ENCODE measurements around the gene PTTG1. TPM values are rescaled to one million over a fixed set of nuclear protein-coding genes. Genes with fewer than 3 reads are reported as not detected.

The PTTG1 gene
- total RNA-seq, 1 experiment from 2014 or later = 157 TPM

DNA sequence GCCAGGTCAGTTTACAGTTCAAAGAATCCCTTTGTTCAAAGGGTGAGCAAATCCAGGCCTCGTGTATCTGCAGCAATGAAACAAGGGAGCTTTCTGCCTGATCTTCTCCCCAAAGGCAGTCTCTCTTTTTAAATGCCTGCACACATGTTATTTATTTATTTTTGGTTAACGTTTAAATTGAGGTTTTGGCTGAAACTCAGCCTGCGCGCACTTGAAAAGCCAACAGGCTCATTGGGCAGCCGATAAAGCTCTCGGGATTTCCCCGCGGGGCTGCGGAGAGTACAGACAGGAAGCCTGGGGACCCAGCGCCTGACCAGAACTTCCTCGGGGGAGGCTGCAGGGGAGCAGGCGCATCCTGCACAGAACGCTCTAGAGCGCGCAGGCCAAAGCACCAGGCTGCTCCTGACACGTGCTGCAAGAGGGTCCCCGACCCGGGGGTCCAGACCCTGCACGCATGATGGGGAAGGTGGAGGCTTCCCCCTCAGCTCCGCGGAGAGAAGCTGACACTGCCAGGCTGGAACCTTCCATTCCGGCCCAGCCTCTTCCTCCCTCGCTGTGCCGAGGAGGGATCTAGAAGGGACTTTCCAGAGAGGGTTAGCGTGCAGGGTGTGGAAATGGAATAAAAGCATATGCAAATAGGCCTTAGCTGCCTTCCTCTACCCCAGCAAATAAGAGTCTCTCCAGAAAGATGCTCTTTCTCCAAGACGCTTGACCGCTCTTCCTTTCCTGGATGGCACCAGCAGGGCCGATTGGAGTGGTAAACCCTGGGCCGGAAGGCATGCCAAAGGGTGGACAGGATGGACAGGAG, 46.1 kb downstream of the PTTG1 start:
- no peaks in the 10 kb centered on the region for H3K9me3 ChIP-seq
- no peaks in the 10 kb centered on the region for H3K36me3 Mint-ChIP-seq (ENCODE audit: insufficient read depth, unreplicated experiment)
- BruUV-seq (replicated peaks) = TSS peak; percentile 22
- TF ChIP-seq, protein P1, sequence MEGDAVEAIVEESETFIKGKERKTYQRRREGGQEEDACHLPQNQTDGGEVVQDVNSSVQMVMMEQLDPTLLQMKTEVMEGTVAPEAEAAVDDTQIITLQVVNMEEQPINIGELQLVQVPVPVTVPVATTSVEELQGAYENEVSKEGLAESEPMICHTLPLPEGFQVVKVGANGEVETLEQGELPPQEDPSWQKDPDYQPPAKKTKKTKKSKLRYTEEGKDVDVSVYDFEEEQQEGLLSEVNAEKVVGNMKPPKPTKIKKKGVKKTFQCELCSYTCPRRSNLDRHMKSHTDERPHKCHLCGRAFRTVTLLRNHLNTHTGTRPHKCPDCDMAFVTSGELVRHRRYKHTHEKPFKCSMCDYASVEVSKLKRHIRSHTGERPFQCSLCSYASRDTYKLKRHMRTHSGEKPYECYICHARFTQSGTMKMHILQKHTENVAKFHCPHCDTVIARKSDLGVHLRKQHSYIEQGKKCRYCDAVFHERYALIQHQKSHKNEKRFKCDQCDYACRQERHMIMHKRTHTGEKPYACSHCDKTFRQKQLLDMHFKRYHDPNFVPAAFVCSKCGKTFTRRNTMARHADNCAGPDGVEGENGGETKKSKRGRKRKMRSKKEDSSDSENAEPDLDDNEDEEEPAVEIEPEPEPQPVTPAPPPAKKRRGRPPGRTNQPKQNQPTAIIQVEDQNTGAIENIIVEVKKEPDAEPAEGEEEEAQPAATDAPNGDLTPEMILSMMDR (IDR thresholded peaks at IDR 0.05; ENCODE audit: insufficient read depth in 1 of 2, low read depth in 1 of 2, low read length in 1 of 2, severe bottlenecking in 1 of 2, unreplicated experiment in 1 of 2) = no peak
- no peaks in the 10 kb centered on the region for H3K36me3 ChIP-seq (ENCODE audit: control insufficient read depth, insufficient read depth, low read length)
- no peaks in the 10 kb centered on the region for H3K9me3 Mint-ChIP-seq (ENCODE audit: unreplicated experiment)
- no peaks in the 10 kb centered on the region for H3K27me3 ChIP-seq (replicated peaks; ENCODE audit: control insufficient read depth, insufficient read depth, low read length)
- peak overlapping the region; percentile 67 for H3K27ac Mint-ChIP-seq (ENCODE audit: unreplicated experiment)
- ChIA-PET CTCF (interaction anchor here (0.7 to 2.9 kb wide), 3 partner anchors 29 to 49 kb away, joined by 3 to 38 read pairs (median 3); partner anchors contain the start of gene PTTG1), POLR2A (interaction anchor here (0.7 to 1.2 kb wide), 3 partner anchors 13 to 49 kb away, joined by 3 to 5 read pairs (median 4); partner anchors contain the start of genes PTTG1 and SLU7)
- H3K4me1 Mint-ChIP-seq (ENCODE audit: low read depth, unreplicated experiment) = peaks cover 30% of the 10 kb centered on the region
- H3K4me3 ChIP-seq (ENCODE audit: low read depth, low read length) = peak overlapping the region; percentile 30
- H3K4me3 Mint-ChIP-seq (ENCODE audit: unreplicated experiment) = peak overlapping the region; percentile 72
- H3K4me1 ChIP-seq = peaks cover 43% of the 10 kb centered on the region
- H3K27me3 Mint-ChIP-seq (ENCODE audit: insufficient read depth, unreplicated experiment) = no peaks in the 10 kb centered on the region
- peak; percentile 70 for DNase-seq
- intact Hi-C loops (cut with micrococcal nuclease; ENCODE audit: unreplicated experiment) = loop anchor here (1.0 to 10.0 kb wide), 4 partner anchors 8 to 437 kb away; no protein-coding TSS in a partner anchor

DNA sequence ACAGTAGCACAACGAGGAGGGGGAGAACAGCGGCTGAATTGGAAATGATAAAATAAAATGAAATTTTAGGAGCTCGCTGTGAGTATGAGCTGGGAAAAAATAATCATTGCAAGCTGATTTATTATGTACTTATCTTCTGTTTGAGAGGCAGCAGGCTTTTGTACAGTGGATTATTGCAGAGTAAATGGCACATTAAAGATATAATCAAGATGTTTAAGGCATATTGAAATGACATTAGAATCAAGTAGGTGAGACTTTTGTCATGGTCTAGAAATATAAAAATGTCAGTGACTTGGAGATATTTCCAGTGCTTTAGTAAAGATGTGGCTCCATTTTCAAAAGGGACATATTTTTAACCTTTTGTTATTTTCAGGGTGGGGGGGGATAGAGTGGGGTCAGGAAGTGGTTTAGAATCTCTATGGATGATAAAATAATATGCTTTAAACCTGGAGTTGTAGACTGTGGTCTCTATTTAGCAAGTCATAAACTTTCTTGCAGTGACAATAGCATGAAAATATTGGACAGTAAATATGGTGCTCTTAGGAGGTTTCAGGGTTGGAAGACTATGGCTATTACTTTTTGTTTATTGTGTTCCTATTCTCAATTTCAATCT, 46.8 kb downstream of the PTTG1 start:
- intact Hi-C loops (cut with micrococcal nuclease; ENCODE audit: unreplicated experiment) = loop anchor here (10.0 kb wide), 1 partner anchor 436 kb away; no protein-coding TSS in a partner anchor
- peaks cover 29% of the 10 kb centered on the region for H3K4me1 Mint-ChIP-seq (ENCODE audit: low read depth, unreplicated experiment)
- POLR2A ChIA-PET = no interaction called here
- no peaks in the 10 kb centered on the region for H3K9me3 Mint-ChIP-seq (ENCODE audit: unreplicated experiment)
- TF ChIP-seq, protein P1 (IDR thresholded peaks at IDR 0.05; ENCODE audit: insufficient read depth in 1 of 2, low read depth in 1 of 2, low read length in 1 of 2, severe bottlenecking in 1 of 2, unreplicated experiment in 1 of 2) = no peak
- H3K36me3 Mint-ChIP-seq (ENCODE audit: insufficient read depth, unreplicated experiment) = no peaks in the 10 kb centered on the region
- H3K36me3 ChIP-seq (ENCODE audit: control insufficient read depth, insufficient read depth, low read length) = no peaks in the 10 kb centered on the region
- H3K4me3 Mint-ChIP-seq (ENCODE audit: unreplicated experiment) = peak overlapping the region; percentile 72
- peaks cover 40% of the 10 kb centered on the region for H3K4me1 ChIP-seq
- DNase-seq = no peak
- H3K9me3 ChIP-seq = no peaks in the 10 kb centered on the region
- no peaks in the 10 kb centered on the region for H3K27me3 Mint-ChIP-seq (ENCODE audit: insufficient read depth, unreplicated experiment)
- no peaks in the 10 kb centered on the region for H3K27me3 ChIP-seq (replicated peaks; ENCODE audit: control insufficient read depth, insufficient read depth, low read length)
- CTCF ChIA-PET = interaction anchor here (0.7 to 2.9 kb wide), 2 partner anchors 29 to 48 kb away, joined by 3 to 38 read pairs; no protein-coding TSS in a partner anchor
- peak overlapping the region; percentile 67 for H3K27ac Mint-ChIP-seq (ENCODE audit: unreplicated experiment)
- peak overlapping the region; percentile 30 for H3K4me3 ChIP-seq (ENCODE audit: low read depth, low read length)
- no TSS peak for BruUV-seq (replicated peaks)

All from Caco-2 (cell line).